ENCODE measurements around the gene EID1.

DNA sequence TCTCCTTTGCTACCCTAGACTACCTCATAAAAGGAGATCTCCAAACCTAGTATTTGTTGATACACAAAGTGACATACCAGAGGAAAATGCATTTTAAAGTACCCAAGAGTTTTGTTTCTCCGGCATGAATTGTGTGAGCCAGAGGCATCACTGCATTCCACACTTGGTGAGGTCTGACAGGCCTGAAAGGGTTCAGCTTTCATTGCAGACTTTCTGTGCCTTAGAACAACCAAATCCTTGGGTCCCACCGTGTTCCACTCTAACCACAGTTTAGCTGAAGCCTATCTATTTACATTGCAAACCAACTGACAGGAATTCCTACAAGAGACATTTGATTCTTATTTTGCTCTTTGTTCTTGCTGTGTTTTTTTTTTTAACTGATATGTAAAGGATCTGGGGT, 21.0 kb upstream of the EID1 start:
- TF ChIP-seq YY1 (IDR thresholded peaks at IDR 0.05; ENCODE audit: low read depth) (no peak), CTCF (IDR thresholded peaks at IDR 0.05) (no peak), POLR2AphosphoS5 (IDR thresholded peaks at IDR 0.05; ENCODE audit: low read depth, low read length) (no peak)
